Motor neuron (in vitro differentiated cells): Measurements from ENCODE around the gene VCAM1. TPM values are rescaled to one million over a fixed set of nuclear protein-coding genes. Genes with fewer than 3 reads are reported as not detected.
A peak's percentile ranks its signal among the peaks of the same experiment; 100 is the strongest.

Experiments used
- ATAC-seq, 8 experiments: fragments of 200-7000 bp; cut with Tn5 transposase; replicated peaks in 6 of 8; 2 replicates each; pipeline ENCODE4 v1.8.0; 2021; ENCODE audit warnings: mild to moderate bottlenecking in 8 of 8, moderate library complexity in 8 of 8
- H3K27ac ChIP-seq, 2 donors: fragments of 250-450 bp; sonication (Bioruptor Pico); 2 replicates each; pipeline ENCODE4 v1.9.0; 2021; ENCODE audit warnings: antibody characterized with exemption in 2 of 2, mild to moderate bottlenecking in 2 of 2, moderate library complexity in 1 of 2
- H3K4me1 ChIP-seq, 2 donors: fragments of 250-450 bp; sonication (Bioruptor Pico); replicated peaks in 1 of 2; 2 replicates each; pipeline ENCODE4 v1.6.1; 2021; ENCODE audit warnings: antibody characterized with exemption in 2 of 2, mild to moderate bottlenecking in 2 of 2, moderate library complexity in 1 of 2
- H3K4me3 ChIP-seq, 5 donors: fragments of 250-450 bp; sonication (Bioruptor Pico); 2 replicates each; pipeline ENCODE4 v1.9.0; 2021; ENCODE audit warnings: antibody characterized with exemption in 5 of 5, mild to moderate bottlenecking in 5 of 5, moderate library complexity in 4 of 5
- WGBS, 10 experiments: fragments of 450-650 bp; shearing (Covaris generic); methylation state at CpG; one replicate each; pipeline ENCODE4 v1.0.0; 2022; 5-methylcytosine and 5-hydroxymethylcytosine counted together
- in situ Hi-C, 9 experiments: fragments of 400-800 bp; cut with MboI; loops; one replicate each; pipeline ENCODE4 v1.15.0; 2021; ENCODE audit warnings: low sequenced_read_pairs in 9 of 9, low pct_unique_long_range_greater_than_20kb in 2 of 9; ENCODE audit not compliant: unreplicated experiment in 9 of 9
- total RNA-seq, 8 experiments: library from RNA; unstranded; fragments of 300-600 nt; gene quantifications; 2 replicates each; pipeline versions ENCODE4 v1.2.3 to v1.2.4, GENCODE V29; 2022

The VCAM1 gene
- 10 to 100 TPM in 2 of 8 experiments, 1 to 10 TPM in 4, under 1 TPM in 1, not detected in 1; 0.38 to 84.0 (median 1.9) TPM for total RNA-seq

- ATAC-seq, result peak in 4 of 8 experiments; percentile 24 to 41 (median 34)
- H3K4me1 ChIP-seq, result peaks cover 5 to 9% of the 10 kb centered on the region in 2 donors
- in situ Hi-C loops, result no loop called here
- no peak within 1 kb of the TSS for H3K4me3 ChIP-seq
- H3K27ac ChIP-seq, result no peak within 1 kb of the TSS
- WGBS, 10 experiments, result 10 to 65% (median 35%) methylated on average over 2 to 7 of the region's 7 CpGs; no CpG with 5 or more reads in 2 of the 10 experiments
Observed at GRCh38 chr1:100719490-100719889, at the start of gene VCAM1. VCAM1 (plus strand) TSS chr1:100719742; CDS start chr1:100719861, 119 bp downstream.

GRCh38 chr1:100670083-100670482, 49.5 kb upstream of the VCAM1 start:
- no peak for ATAC-seq
- Histone ChIP-seq H3K4me3 (no peak overlapping the region), H3K4me1 (no peaks in the 10 kb centered on the region), H3K27ac (no peak overlapping the region)
- WGBS, 10 experiments, result 0 to 89% (median 60%) methylated on average over 1 of the region's 1 CpG; no CpG with 5 or more reads in 1 of the 10 experiments
- in situ Hi-C loops, result no loop called here

GRCh38 chr1:100671601-100672000, 47.9 kb upstream of the VCAM1 start:
- H3K4me3 ChIP-seq, result no peak overlapping the region
- H3K4me1 ChIP-seq, result no peaks in the 10 kb centered on the region
- ATAC-seq, result peak in 1 of 8 experiments; percentile 23
- in situ Hi-C loops, result no loop called here
- H3K27ac ChIP-seq, result no peak overlapping the region

GRCh38 chr1:100683448-100684349, 35.8 kb upstream of the VCAM1 start:
- H3K27ac ChIP-seq, result no peak overlapping the region
- H3K4me1 ChIP-seq, result no peaks in the 10 kb centered on the region
- H3K4me3 ChIP-seq, result no peak overlapping the region
- 30 to 100% (median 76%) methylated on average over 2 of the region's 2 CpGs; no CpG with 5 or more reads in 4 of the 10 experiments for WGBS, 10 experiments
- in situ Hi-C loops, result no loop called here
- ATAC-seq, result no peak

- in situ Hi-C loops, result no loop called here
- Histone ChIP-seq H3K4me1 (no peaks in the 10 kb centered on the region), H3K27ac (no peak overlapping the region), H3K4me3 (no peak overlapping the region)
- WGBS, 10 experiments, result 33 to 100% (median 80%) methylated on average over 1 of the region's 1 CpG; no CpG with 5 or more reads in 3 of the 10 experiments
- no peak for ATAC-seq
Observed at GRCh38 chr1:100699744-100700143, 19.8 kb upstream of the VCAM1 start.

GRCh38 chr1:100700586-100700985, 19.0 kb upstream of the VCAM1 start:
- in situ Hi-C loops, result no loop called here

GRCh38 chr1:100703052-100703451, 16.5 kb upstream of the VCAM1 start:
- 17 to 100% (median 69%) methylated on average over 1 to 2 of the region's 2 CpGs for WGBS, 10 experiments
- H3K4me3 ChIP-seq, result no peak overlapping the region
- no peak for ATAC-seq
- in situ Hi-C loops, result no loop called here
- H3K27ac ChIP-seq, result no peak overlapping the region
- H3K4me1 ChIP-seq, result no peaks in the 10 kb centered on the region

More at GRCh38 chr1:100700586-100700985, 19.0 kb upstream of the VCAM1 start:
- 63 to 95% (median 83%) methylated on average over 2 to 4 of the region's 4 CpGs; no CpG with 5 or more reads in 5 of the 10 experiments for WGBS, 10 experiments
- Histone ChIP-seq H3K4me1 (no peaks in the 10 kb centered on the region), H3K27ac (no peak overlapping the region), H3K4me3 (no peak overlapping the region)
- no peak for ATAC-seq

- ATAC-seq, result no peak
- in situ Hi-C loops, result no loop called here
Observed at GRCh38 chr1:100703716-100704115, 15.8 kb upstream of the VCAM1 start.

GRCh38 chr1:100704473-100704872, 15.1 kb upstream of the VCAM1 start:
- no peak overlapping the region for H3K27ac ChIP-seq
- no peak for ATAC-seq
- no peak overlapping the region for H3K4me3 ChIP-seq
- H3K4me1 ChIP-seq, result no peaks in the 10 kb centered on the region
- 20 to 93% (median 71%) methylated on average over 1 to 3 of the region's 3 CpGs; no CpG with 5 or more reads in 1 of the 10 experiments for WGBS, 10 experiments
- in situ Hi-C loops, result no loop called here

More at GRCh38 chr1:100703716-100704115, 15.8 kb upstream of the VCAM1 start:
- no peak overlapping the region for H3K4me3 ChIP-seq
- no peak overlapping the region for H3K27ac ChIP-seq
- WGBS, 10 experiments, result 0 to 100% (median 72%) methylated on average over 1 to 2 of the region's 2 CpGs
- H3K4me1 ChIP-seq, result no peaks in the 10 kb centered on the region

- Histone ChIP-seq H3K4me1 (no peaks in the 10 kb centered on the region), H3K27ac (no peak overlapping the region), H3K4me3 (no peak overlapping the region)
- 80 to 100% (median 100%) methylated on average over 1 of the region's 1 CpG; no CpG with 5 or more reads in 5 of the 10 experiments for WGBS, 10 experiments
- ATAC-seq, result no peak
- in situ Hi-C loops, result no loop called here
Observed at GRCh38 chr1:100706296-100706695, 13.2 kb upstream of the VCAM1 start.

- in situ Hi-C loops, result no loop called here
- no peak overlapping the region for H3K27ac ChIP-seq
- no peak overlapping the region for H3K4me3 ChIP-seq
- ATAC-seq, result no peak
- WGBS, 10 experiments, result 83 to 100% (median 100%) methylated on average over 1 of the region's 1 CpG; no CpG with 5 or more reads in 3 of the 10 experiments
- no peaks in the 10 kb centered on the region for H3K4me1 ChIP-seq
Observed at GRCh38 chr1:100706856-100707255, 12.7 kb upstream of the VCAM1 start.

GRCh38 chr1:100708476-100709062, 11.0 kb upstream of the VCAM1 start:
- Histone ChIP-seq H3K4me1 (no peaks in the 10 kb centered on the region), H3K4me3 (no peak overlapping the region), H3K27ac (no peak overlapping the region)
- no peak for ATAC-seq
- 27 to 100% (median 78%) methylated on average over 1 to 2 of the region's 2 CpGs for WGBS, 10 experiments
- in situ Hi-C loops, result no loop called here

- peak in 2 of 8 experiments; percentile 44 to 58 for ATAC-seq
- H3K4me1 ChIP-seq, result no peaks in the 10 kb centered on the region
- in situ Hi-C loops, result no loop called here
- H3K27ac ChIP-seq, result no peak overlapping the region
- no peak overlapping the region for H3K4me3 ChIP-seq
- WGBS, 10 experiments, result 55 to 100% (median 88%) methylated on average over 1 of the region's 1 CpG; no CpG with 5 or more reads in 2 of the 10 experiments
Observed at GRCh38 chr1:100710906-100711682, 8.4 kb upstream of the VCAM1 start.
